ENCODE measurements around the gene CST3.
"Not testable (repeated sequence)": the region's sequence is repeated elsewhere in the genome, so short reads cannot be mapped to it uniquely, and the experiment has no call there.

Gene CST3

DNA sequence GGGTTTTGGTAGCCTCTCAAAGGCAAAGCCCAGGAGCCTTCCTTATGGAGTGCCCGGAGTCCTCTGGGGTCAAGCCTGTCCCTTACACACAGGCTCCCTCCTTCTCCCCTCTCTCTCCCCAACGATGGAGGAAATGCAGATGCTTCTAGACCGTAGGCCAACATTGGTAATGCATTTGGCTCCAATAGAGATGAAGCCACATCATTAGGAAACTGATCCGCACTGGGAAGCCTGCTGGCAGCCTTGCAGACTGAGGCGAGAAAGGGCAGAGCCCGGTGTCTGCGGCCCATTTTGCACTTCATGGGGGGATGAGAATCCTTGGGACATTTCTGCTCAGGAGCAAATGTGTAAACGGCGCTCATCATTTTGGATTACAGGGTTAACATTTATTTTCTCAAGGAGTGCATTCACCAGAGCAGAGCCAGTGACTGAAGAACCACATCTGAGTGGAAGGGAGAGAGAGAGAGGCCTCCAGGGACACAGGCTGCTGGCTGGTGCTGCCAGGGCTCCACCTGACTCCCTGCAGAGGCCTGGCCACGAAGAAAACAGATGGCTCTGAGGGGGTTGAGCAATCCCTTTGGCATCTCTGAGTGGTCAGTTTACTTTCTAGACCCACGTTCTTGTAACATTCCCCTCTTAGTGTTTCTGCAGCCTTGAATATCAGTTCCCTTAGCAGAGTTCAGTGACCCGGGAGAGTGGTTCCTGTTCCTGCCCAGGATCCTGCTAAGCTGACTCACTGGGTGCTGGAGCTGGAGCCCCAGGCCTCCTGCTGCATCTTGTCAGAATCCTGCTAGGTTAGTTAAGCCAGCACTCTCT, 4.4 kb upstream of the CST3 start:
- no peak for DNase-seq (ENCODE audit: low read depth)

DNA sequence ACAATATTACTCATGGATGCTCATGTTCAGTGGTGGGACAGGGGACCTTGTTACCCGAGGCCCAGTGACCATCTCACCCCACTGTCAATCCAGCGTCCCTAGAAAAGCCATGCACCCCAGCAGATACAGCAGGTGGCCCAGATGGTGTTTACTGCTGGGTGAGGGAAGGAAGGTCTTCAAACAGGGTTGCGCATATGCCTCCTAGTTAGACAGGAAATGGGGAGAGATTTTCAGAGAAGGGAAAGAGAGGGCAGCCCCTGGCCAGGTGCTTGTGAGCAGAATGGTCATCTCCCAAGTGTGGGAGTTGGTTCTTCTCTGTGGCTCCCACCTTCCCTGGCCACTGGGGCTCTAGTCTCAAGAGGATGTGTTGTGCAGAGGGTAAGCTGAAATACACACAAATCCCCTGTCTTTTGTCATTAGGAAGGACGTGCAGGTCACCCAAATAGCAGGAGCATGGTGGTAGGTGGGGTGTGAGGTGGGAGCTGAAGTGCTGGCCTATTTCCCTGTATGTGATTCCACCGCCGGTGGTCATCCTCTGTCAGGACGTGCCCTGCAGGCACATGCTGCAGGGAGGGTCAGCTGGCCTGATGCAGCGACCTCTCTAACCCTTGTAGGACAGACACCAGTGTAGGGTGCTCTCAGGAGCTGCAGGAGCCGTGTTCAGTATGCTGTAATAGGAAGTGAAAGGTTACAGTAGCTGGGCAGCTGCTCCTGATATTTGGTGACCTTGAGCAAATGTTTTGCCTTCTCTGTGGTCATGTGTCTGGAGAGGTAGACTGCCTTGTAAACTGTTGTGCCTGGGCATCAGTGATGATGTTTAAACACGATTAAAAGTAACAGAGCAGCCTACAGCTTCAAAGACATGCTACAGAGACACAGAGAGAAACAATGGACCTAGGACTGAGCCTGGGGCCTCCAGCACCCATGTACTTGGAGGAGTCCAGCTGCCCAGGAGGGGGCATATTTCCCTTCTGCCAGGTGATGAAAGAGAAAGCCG, 3.2 kb upstream of the CST3 start:
- DNase-seq (ENCODE audit: low read depth): no peak

- DNase-seq (ENCODE audit: low read depth): no peak
Measured at GRCh38 chr20:23640018-23640601, 2.4 kb upstream of the CST3 start.

DNA sequence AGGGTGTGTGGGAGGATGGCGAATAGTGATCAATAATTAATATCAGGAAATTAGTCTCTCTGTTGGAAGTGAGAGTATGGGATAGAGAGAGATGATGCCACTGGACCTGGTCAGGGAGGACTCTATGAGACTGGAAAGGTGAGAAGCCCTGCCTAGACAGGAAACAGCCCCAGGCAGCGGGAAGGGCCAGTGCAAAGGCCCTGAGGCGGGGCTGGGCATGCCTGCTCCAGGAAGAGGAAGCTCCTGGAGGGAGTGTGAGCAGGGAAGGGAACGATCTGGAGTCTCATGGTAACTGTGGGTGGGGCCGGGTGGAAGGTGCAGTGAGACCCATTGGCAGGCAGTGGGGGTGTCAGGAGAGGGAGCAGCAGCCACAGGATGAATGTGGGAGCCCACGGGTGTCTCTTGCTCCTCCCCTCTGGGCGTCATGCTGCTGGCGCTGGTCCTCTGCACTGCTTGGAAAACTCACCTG, 1.8 kb upstream of the CST3 start:
- DNase-seq (ENCODE audit: low read depth): no peak

- DNase-seq (ENCODE audit: low read depth): no peak
Measured at GRCh38 chr20:23638309-23638708, 554 bp upstream of the CST3 start.

- DNase-seq (ENCODE audit: low read depth): no peak
Measured at GRCh38 chr20:23636908-23637281, 860 bp downstream of the CST3 start.

DNA sequence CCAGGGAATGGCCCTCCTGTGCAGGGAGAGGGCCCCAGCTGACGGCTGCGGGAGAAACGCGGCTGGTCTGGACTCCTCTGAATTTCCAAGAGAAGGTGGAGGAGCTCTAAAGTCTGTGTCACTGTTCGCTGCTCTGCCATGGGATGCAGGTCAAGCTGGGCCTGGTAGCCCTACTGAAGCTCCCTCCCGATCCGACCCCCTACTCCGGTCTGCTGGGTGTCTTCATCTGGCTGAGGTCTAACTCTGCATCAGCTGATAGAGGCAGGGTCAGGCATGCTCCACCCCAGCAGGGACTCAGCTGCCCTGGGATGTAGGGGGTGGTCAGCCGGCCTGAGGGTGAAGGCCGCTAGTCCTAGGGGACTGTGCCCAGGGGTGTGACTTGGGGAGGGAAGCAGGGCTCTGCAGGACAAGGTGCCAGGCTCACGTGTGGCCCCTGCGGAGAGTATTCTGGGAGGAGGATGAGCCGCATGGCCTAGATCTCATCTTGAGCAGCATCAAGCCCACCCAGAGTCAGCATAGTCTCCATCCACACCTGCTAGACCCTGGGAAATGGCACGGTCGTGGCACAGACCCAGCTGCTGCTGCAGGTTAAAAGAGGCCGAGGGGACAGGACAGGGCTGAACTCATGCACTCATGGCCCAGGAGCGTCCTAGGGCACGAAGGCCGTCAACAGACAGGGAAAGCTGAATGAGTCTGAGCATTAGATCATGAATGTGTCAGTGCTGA, 1.4 kb downstream of the CST3 start:
- no peak for DNase-seq (ENCODE audit: low read depth)

DNA sequence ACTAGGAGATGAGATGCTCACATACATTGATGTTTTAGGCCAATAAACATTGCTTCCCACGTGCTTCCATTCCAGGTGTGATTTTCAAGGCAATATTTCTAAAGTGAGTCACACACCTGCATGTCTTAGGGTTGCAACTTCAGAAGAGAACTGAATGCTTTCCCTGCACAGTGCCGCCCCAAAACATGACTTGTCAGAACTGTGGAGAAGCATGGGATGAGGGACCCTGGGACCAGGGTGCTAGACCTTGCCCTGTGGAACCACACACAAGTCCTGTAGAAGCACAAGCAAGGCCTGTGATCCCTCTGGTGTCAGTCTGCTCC, 2.0 kb downstream of the CST3 start:
- not testable (repeated sequence) for DNase-seq (ENCODE audit: low read depth)

GRCh38 chr20:23634985-23635767, 2.6 kb downstream of the CST3 start:
- DNase-seq (ENCODE audit: low read depth): no peak

DNA sequence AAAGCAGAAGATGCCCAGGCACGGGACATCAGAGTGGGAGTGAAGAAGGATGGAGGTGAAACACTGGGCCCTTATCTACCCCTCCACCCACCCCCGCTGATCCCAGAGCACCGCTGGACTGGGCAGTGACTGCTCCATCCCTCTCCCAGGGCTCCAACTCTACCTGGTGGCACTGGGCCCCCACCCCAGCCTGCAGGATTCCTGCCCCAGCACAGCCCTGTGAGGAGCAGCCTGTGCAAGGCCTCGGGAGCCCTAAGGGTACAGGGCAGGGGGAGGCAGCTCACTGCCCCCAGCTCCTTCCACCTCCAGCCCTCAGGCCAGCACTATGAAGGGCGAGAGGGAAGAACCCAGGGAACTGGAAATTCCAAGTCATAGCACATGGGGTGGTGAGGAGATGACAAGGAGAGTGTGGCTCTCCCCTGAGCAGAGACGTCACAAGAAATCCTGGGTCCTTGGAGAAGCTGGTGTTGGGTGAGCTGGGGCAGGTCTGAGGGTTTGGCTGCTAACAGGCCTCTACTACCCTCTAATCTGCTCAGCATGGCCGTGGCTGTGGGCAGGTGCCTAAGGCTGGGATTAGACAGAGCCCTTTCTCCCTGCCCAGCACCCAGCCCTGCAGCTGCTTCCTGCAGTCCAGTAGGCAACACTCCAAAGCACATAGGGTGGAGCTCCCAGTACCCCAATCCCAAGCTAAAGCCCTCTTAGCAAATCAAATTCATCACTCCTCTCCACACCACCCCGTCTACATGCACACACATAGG, 3.5 kb downstream of the CST3 start:
- no peak for DNase-seq (ENCODE audit: low read depth)

- no peak for DNase-seq (ENCODE audit: low read depth)
Measured at GRCh38 chr20:23632711-23633573, 4.8 kb downstream of the CST3 start.

GRCh38 chr20:23631981-23632710, 5.6 kb downstream of the CST3 start:
- no peak for DNase-seq (ENCODE audit: low read depth)

- no peak for DNase-seq (ENCODE audit: low read depth)
Measured at GRCh38 chr20:23631226-23631822, 6.4 kb downstream of the CST3 start.

DNA sequence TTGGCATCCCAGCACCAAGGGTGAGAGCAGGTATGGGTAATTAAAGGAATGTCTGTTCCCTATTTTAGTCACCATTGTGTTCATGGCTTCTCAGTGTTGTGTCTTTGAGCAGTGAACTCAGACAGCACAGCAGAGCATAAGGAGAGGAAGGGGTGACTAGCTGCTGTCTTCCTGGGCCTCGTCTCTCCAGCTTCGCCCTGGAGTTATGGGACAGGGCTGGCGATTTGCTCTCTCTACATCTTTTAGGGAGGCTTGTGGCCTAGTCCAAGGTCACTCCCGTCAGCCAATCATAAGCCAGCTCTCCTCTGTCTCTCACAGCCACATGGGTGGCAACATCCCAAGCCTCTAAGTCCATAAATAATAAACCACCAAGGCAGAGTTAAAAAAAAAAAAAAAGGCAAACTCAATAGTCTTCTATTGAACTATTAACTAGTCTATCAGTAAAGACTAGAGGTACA, 7.3 kb downstream of the CST3 start:
- no peak for DNase-seq (ENCODE audit: low read depth)

DNA sequence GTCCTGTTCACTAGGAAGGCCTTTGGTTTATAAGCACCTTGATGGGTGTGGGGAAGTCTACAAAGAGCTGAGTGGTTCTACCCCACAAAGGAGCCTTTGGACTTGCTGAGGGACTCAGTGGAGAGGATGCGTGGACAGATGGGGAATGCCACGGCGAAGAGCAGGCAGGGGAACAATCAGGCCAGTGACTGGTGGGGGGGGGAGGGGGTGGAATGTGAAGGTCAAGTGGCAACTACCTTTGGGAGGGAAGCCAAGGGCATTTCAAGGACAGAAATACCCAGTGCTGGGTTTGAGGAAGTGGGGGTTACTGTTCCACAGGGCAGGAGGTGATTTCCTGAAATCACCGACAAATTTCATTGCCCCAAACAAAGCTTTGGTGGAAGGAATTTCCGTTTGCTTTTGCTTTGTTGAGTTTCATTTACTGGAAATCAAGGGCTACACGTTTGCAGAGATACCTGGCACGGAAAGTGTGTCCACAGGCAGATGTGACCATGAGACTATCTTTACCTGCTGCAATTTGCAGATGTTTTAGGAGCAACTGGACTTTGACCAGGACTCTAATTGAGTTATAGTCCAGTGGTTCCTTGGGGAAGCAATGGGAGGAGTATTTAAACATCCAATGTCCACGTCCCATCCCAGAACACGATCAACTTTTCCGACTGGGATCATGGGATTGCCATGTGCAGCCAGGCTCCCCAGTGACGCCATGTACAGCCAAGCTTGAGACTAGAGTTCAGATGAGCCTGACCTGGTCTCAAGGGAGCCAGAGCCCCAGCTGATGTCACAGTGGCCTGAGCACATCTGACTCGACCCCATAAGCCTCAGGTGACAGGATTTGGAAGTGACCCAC, 8.0 kb downstream of the CST3 start:
- no peak for DNase-seq (ENCODE audit: low read depth)

GRCh38 chr20:23629017-23629541, 8.7 kb downstream of the CST3 start:
- DNase-seq (ENCODE audit: low read depth): no peak

- DNase-seq (ENCODE audit: low read depth): no peak
Measured at GRCh38 chr20:23628402-23629016, 9.2 kb downstream of the CST3 start.
